ENCODE data around the gene CDK9. TPM values are rescaled to one million over a fixed set of nuclear protein-coding genes. Genes with fewer than 3 reads are reported as not detected.
"Not testable (repeated sequence)": the region's sequence is repeated elsewhere in the genome, so short reads cannot be mapped to it uniquely, and the experiment has no call there.

Gene CDK9
- total RNA-seq, 1 experiment from 2014 or later = 62.1 TPM

DNA sequence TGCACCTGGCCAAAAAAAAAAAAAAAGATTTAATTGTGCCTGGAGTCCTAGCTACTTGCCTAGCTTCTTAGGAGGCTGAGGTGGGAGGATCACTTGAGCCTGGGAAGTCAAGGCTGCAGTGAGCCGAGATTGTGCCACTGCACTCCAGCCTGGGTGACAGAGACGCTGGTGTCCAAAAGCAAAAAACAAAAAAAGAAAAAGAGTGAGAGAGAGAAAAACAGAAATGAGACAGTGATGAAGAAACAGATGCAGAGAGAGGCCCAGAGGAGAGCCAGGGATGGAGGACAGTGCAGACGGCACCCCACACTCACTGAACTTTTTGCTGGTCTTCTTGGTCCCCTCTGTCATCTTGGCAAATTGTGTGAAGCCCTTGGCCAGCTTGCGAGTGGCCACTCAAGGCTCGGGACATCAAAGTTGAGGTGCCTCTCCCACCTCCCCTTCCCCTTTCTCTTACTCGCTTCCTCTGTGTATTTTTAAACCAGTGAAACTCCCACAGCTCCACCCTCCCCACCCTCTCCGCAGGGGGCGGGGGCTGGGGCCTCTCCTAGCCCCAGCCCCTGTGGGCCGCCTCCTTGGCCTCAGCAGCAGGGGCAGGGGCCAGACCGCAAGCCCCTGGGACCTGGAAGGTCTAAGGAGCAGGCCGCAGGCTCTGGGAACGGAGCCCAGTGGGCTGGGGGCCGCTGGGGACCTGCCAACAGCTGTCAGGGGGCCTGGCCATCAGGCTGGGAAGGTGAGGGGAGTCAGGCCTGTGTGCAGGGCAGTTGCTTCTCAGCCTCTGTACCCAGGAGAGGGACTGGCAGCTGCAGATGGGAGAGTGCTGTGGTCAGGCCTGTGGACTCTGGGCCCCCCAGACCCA is 7.3 kb upstream of the CDK9 start, which contains the start of gene SH2D3C:
TSS of gene SH2D3C (minus strand) at position 387 of the 856 bp plus-strand sequence. CDS start at position 348, 39 bp downstream.
- BruUV-seq (replicated peaks) = no TSS peak
- Mint-ChIP-seq H3K36me3 (ENCODE audit: insufficient read depth, unreplicated experiment) (no peaks in the 10 kb centered on the region), H3K4me1 (ENCODE audit: insufficient read depth, unreplicated experiment) (no peaks in the 10 kb centered on the region), H3K9me3 (ENCODE audit: unreplicated experiment) (no peaks in the 10 kb centered on the region), H3K27ac (ENCODE audit: low read depth, unreplicated experiment) (peak within 1 kb of the TSS; percentile 59), H3K27me3 (ENCODE audit: insufficient read depth, unreplicated experiment) (no peaks in the 10 kb centered on the region), H3K4me3 (ENCODE audit: unreplicated experiment) (no peak within 1 kb of the TSS)
- DNase-seq (ENCODE audit: unreplicated experiment) = no peak
- ChIA-PET CTCF (interaction anchor here (0.7 kb wide), 1 partner anchor 44 kb away, joined by 3 read pairs; no protein-coding TSS in a partner anchor), POLR2A (interaction anchor here (0.8 kb wide), 1 partner anchor 38 kb away, joined by 3 read pairs; no protein-coding TSS in a partner anchor)
- TF ChIP-seq, protein P1, sequence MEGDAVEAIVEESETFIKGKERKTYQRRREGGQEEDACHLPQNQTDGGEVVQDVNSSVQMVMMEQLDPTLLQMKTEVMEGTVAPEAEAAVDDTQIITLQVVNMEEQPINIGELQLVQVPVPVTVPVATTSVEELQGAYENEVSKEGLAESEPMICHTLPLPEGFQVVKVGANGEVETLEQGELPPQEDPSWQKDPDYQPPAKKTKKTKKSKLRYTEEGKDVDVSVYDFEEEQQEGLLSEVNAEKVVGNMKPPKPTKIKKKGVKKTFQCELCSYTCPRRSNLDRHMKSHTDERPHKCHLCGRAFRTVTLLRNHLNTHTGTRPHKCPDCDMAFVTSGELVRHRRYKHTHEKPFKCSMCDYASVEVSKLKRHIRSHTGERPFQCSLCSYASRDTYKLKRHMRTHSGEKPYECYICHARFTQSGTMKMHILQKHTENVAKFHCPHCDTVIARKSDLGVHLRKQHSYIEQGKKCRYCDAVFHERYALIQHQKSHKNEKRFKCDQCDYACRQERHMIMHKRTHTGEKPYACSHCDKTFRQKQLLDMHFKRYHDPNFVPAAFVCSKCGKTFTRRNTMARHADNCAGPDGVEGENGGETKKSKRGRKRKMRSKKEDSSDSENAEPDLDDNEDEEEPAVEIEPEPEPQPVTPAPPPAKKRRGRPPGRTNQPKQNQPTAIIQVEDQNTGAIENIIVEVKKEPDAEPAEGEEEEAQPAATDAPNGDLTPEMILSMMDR (IDR thresholded peaks at IDR 0.05; ENCODE audit: unreplicated experiment) = no peak
- intact Hi-C loops (cut with micrococcal nuclease) = no loop called here

DNA sequence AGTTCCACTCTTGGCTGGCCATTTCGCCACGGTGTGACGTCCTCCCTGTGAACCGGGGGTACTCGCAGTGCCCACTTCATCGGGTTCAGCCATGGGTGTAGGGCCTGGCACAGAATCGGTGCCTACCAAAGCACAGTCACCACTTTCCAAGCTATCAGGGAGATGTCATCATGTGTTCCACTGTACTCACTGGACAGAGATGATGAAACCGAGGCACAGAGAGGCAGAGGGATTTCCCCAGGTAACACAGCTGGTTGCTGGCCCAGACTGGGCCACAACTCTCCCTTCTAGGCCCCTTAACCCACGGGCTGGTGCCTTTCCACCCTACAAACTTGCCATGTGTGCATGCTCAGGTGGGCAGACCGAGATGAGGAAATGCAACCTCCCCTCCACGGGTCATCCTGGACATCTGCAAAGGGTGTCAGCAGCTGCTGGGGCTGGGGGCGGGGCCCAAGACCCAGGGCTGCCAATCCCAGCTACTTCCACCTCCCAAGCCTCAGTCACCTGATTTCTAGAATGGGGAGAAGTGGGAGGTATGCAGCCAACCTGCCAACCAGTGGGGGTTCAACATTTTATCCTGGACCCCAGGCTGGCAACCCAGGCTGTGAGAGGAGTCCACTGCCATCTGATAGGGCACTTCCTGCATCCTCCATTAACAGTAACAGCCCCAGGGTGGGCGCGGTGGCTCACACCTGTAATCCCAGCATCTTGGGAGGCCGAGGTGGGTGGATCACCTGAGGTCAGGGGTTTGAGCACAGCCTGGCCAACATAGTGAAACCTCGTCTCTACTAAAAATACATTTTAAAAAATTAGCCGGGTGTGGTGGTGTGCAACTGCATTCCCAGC is 6.5 kb upstream of the CDK9 start:
- ChIA-PET POLR2A (interaction anchor here (0.8 kb wide), 1 partner anchor 39 kb away, joined by 3 read pairs; no protein-coding TSS in a partner anchor), CTCF (interaction anchor here (4.0 kb wide), 1 partner anchor 44 kb away, joined by 16 read pairs; the partner anchor contains the start of gene TOR2A)
- DNase-seq (ENCODE audit: unreplicated experiment) = peak; percentile 38
- Mint-ChIP-seq H3K36me3 (ENCODE audit: insufficient read depth, unreplicated experiment) (no peaks in the 10 kb centered on the region), H3K9me3 (ENCODE audit: unreplicated experiment) (no peaks in the 10 kb centered on the region), H3K27ac (ENCODE audit: low read depth, unreplicated experiment) (peak overlapping the region; percentile 31), H3K27me3 (ENCODE audit: insufficient read depth, unreplicated experiment) (no peaks in the 10 kb centered on the region), H3K4me3 (ENCODE audit: unreplicated experiment) (no peak overlapping the region), H3K4me1 (ENCODE audit: insufficient read depth, unreplicated experiment) (no peaks in the 10 kb centered on the region)
- intact Hi-C loops (cut with micrococcal nuclease) = no loop called here
- TF ChIP-seq, protein P1 (IDR thresholded peaks at IDR 0.05; ENCODE audit: unreplicated experiment) = no peak
- BruUV-seq (replicated peaks) = no TSS peak

DNA sequence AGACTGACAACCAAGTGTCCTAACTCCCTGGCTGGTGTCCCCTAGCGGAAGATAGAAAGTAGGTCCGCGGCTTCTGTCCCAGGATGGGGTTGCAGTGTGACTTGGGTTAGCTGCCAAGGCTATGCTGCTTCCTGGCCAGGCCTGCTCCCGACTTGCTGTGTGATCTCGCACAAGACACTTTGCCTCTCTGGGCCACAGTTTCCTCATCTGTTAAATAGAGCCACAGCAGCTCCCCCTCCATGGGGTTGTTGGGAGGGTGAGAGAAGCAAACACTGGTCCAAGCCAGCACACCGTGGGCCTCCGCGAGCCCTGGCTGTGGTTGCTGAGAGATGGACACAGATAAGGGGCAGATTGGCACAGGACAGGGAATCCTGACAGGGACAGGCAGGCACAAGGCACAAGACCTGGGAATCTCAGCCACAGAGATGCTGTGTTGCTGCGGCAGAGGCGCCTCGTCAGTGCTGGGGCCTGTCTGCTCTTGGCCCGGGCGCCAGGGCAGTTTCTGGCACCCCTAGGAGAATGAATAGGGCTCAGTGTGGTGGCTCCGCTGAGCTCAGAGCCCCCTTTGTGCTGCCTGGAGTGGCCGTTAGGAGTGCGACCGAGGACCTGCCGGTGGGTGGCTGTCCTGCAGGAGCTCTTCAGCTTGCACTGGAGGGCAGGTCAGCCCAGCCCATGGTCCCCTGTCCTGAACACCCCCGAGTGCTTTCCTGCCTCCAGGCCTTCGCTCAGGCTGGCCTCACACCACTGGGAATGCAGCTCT is 5.5 kb upstream of the CDK9 start:
- Mint-ChIP-seq H3K27ac (ENCODE audit: low read depth, unreplicated experiment) (no peak overlapping the region), H3K27me3 (ENCODE audit: insufficient read depth, unreplicated experiment) (no peaks in the 10 kb centered on the region), H3K36me3 (ENCODE audit: insufficient read depth, unreplicated experiment) (no peaks in the 10 kb centered on the region), H3K4me3 (ENCODE audit: unreplicated experiment) (no peak overlapping the region), H3K4me1 (ENCODE audit: insufficient read depth, unreplicated experiment) (no peaks in the 10 kb centered on the region), H3K9me3 (ENCODE audit: unreplicated experiment) (no peaks in the 10 kb centered on the region)
- DNase-seq (ENCODE audit: unreplicated experiment) = no peak
- TF ChIP-seq, protein P1 (IDR thresholded peaks at IDR 0.05; ENCODE audit: unreplicated experiment) = no peak
- intact Hi-C loops (cut with micrococcal nuclease) = no loop called here
- ChIA-PET CTCF (interaction anchor here (0.6 to 4.0 kb wide), 4 partner anchors 45 to 190 kb away, joined by 3 to 16 read pairs (median 3); partner anchors contain the start of gene TOR2A), POLR2A (interaction anchor here (1.3 kb wide), 1 partner anchor 40 kb away, joined by 5 read pairs; no protein-coding TSS in a partner anchor)
- BruUV-seq (replicated peaks) = no TSS peak

DNA sequence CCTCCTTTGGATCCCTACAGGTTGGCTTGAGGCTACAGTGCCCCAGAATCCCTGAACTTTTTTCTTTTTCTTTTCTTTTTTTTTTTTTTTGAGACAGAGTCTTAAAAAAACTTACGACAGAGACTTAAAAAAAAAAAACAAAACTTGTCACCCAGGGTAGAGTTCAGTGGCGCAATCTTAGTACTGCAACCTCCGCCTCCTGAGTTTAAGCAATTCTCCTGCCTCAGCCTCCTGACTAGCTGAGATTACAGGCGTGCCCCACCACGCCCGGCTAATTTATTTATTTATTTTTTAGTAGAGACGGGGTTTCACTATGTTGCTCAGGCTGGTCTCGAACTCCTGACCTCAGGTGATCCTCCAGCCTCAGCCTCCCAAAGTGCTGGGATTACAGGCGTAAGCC is 4.9 kb upstream of the CDK9 start:
- intact Hi-C loops (cut with micrococcal nuclease); H3K27me3 Mint-ChIP-seq (ENCODE audit: insufficient read depth, unreplicated experiment); H3K27ac Mint-ChIP-seq (ENCODE audit: low read depth, unreplicated experiment); H3K9me3 Mint-ChIP-seq (ENCODE audit: unreplicated experiment); H3K4me3 Mint-ChIP-seq (ENCODE audit: unreplicated experiment); H3K36me3 Mint-ChIP-seq (ENCODE audit: insufficient read depth, unreplicated experiment); H3K4me1 Mint-ChIP-seq (ENCODE audit: insufficient read depth, unreplicated experiment); DNase-seq (ENCODE audit: unreplicated experiment); BruUV-seq (replicated peaks): not testable (repeated sequence)
- CTCF ChIA-PET = interaction anchor here (0.6 to 4.0 kb wide), 4 partner anchors 46 to 191 kb away, joined by 3 to 16 read pairs (median 3); partner anchors contain the start of gene TOR2A
- POLR2A ChIA-PET = interaction anchor here (1.3 kb wide), 1 partner anchor 41 kb away, joined by 5 read pairs; no protein-coding TSS in a partner anchor

All from MCF 10A (cell line).